ENCODE measurements around the gene FBXO34. TPM values are rescaled to one million over a fixed set of nuclear protein-coding genes. Genes with fewer than 3 reads are reported as not detected.
"Not testable (repeated sequence)": the region's sequence is repeated elsewhere in the genome, so short reads cannot be mapped to it uniquely, and the experiment has no call there.

The FBXO34 gene
- total and polyA plus RNA-seq, 2 experiments from 2014 or later, result 27.5 to 45.9 TPM

DNA sequence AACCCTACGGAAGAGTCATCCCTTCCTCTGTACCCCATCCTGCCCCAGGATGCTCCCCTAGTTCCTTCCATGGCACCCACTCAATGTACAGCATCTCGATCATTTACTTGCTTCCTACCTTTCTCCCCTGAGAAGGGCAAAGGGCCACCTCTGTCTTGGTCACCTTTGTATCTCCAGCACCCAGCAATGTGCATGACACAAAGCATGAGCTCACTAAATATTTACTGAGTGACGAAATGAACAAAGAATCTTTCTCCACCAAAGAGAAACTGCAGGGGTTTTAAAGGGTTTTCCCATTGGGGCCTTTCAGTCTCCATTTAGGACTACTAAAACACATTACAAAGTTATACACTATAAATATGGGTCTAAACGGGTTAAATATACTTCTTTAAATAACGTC, 109.8 kb downstream of the FBXO34 start:
- 80% methylated on average over 5 of the region's 5 CpGs for WGBS (ENCODE audit: low lambda C conversion rate, missing lambda C conversion rate)
- Histone ChIP-seq H3K36me3 (replicated peaks; ENCODE audit: insufficient read depth, low read depth) (no peaks in the 10 kb centered on the region), H3K4me2 (no peak overlapping the region), H4K20me1 (ENCODE audit: insufficient read depth, poor library complexity, severe bottlenecking) (no peaks in the 10 kb centered on the region), H3K27ac (peak overlapping the region; percentile 95), H3K9me3 (ENCODE audit: low read depth) (no peaks in the 10 kb centered on the region), H3K27me3 (no peaks in the 10 kb centered on the region), H3K4me3 (no peak overlapping the region), H2AFZ (no peak overlapping the region), H3K9me2 (replicated peaks; ENCODE audit: insufficient read depth) (no peaks in the 10 kb centered on the region), H3K79me2 (no peaks in the 10 kb centered on the region), H3K4me1 (ENCODE audit: insufficient read depth) (no peaks in the 10 kb centered on the region)
- TF ChIP-seq, protein P1, sequence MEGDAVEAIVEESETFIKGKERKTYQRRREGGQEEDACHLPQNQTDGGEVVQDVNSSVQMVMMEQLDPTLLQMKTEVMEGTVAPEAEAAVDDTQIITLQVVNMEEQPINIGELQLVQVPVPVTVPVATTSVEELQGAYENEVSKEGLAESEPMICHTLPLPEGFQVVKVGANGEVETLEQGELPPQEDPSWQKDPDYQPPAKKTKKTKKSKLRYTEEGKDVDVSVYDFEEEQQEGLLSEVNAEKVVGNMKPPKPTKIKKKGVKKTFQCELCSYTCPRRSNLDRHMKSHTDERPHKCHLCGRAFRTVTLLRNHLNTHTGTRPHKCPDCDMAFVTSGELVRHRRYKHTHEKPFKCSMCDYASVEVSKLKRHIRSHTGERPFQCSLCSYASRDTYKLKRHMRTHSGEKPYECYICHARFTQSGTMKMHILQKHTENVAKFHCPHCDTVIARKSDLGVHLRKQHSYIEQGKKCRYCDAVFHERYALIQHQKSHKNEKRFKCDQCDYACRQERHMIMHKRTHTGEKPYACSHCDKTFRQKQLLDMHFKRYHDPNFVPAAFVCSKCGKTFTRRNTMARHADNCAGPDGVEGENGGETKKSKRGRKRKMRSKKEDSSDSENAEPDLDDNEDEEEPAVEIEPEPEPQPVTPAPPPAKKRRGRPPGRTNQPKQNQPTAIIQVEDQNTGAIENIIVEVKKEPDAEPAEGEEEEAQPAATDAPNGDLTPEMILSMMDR (IDR thresholded peaks at IDR 0.05; ENCODE audit: poor library complexity), result no peak
- TF ChIP-seq EZH2phosphoT487 (IDR thresholded peaks at IDR 0.05; ENCODE audit: low read depth, severe bottlenecking, unreplicated experiment), result no peak
- no peak for TF ChIP-seq EZH2 (IDR thresholded peaks at IDR 0.05; ENCODE audit: borderline replicate concordance)
- DNase-seq (ENCODE audit: low spot score), result peak; percentile 27

DNA sequence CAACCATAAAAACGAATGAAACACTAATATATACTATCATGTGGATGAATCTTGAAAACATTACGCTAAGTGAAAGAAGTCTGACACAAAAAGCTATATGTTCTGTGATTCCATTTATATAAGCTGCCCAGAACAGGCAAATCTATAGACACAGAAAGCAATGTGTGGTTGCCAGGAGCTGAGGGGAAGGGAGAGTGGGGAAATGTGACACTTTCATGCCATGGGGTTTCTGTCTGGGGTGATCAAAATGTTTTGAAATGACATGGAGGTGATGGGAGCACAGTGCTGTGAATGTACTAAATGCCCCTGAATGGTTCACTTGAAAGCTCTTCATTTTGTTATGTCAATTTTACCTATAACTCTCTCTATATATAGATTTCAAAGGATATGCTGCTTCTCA, 110.3 kb downstream of the FBXO34 start:
- no peak for TF ChIP-seq EZH2 (IDR thresholded peaks at IDR 0.05; ENCODE audit: borderline replicate concordance)
- TF ChIP-seq EZH2phosphoT487 (IDR thresholded peaks at IDR 0.05; ENCODE audit: low read depth, severe bottlenecking, unreplicated experiment), result no peak
- TF ChIP-seq, protein P1 (IDR thresholded peaks at IDR 0.05; ENCODE audit: poor library complexity), result no peak
- 78% methylated on average over 2 of the region's 2 CpGs for WGBS (ENCODE audit: low lambda C conversion rate, missing lambda C conversion rate)
- H3K4me3 ChIP-seq, result no peak overlapping the region
- H3K4me1 ChIP-seq (ENCODE audit: insufficient read depth), result no peaks in the 10 kb centered on the region
- H3K36me3 ChIP-seq (replicated peaks; ENCODE audit: insufficient read depth, low read depth), result no peaks in the 10 kb centered on the region
- no peaks in the 10 kb centered on the region for H3K79me2 ChIP-seq
- H3K27me3 ChIP-seq, result no peaks in the 10 kb centered on the region
- H3K9me2 ChIP-seq (replicated peaks; ENCODE audit: insufficient read depth), result no peaks in the 10 kb centered on the region
- no peak overlapping the region for H3K4me2 ChIP-seq
- DNase-seq (ENCODE audit: low spot score), result no peak
- H2AFZ ChIP-seq, result no peak overlapping the region
- peak overlapping the region; percentile 95 for H3K27ac ChIP-seq
- no peaks in the 10 kb centered on the region for H3K9me3 ChIP-seq (ENCODE audit: low read depth)
- H4K20me1 ChIP-seq (ENCODE audit: insufficient read depth, poor library complexity, severe bottlenecking), result no peaks in the 10 kb centered on the region

GRCh38 chr14:55382483-55382882, 111.3 kb downstream of the FBXO34 start:
- no peaks in the 10 kb centered on the region for H3K9me3 ChIP-seq (ENCODE audit: low read depth)
- no peak overlapping the region for H2AFZ ChIP-seq
- no peaks in the 10 kb centered on the region for H4K20me1 ChIP-seq (ENCODE audit: insufficient read depth, poor library complexity, severe bottlenecking)
- no peaks in the 10 kb centered on the region for H3K27me3 ChIP-seq
- TF ChIP-seq, protein P1 (IDR thresholded peaks at IDR 0.05; ENCODE audit: poor library complexity), result no peak
- TF ChIP-seq EZH2phosphoT487 (IDR thresholded peaks at IDR 0.05; ENCODE audit: low read depth, severe bottlenecking, unreplicated experiment), result no peak
- TF ChIP-seq EZH2 (IDR thresholded peaks at IDR 0.05; ENCODE audit: borderline replicate concordance), result no peak
- peak overlapping the region; percentile 95 for H3K27ac ChIP-seq
- no peak overlapping the region for H3K4me3 ChIP-seq
- H3K79me2 ChIP-seq, result no peaks in the 10 kb centered on the region
- 65% methylated on average over 4 of the region's 4 CpGs for WGBS (ENCODE audit: low lambda C conversion rate, missing lambda C conversion rate)
- no peaks in the 10 kb centered on the region for H3K36me3 ChIP-seq (replicated peaks; ENCODE audit: insufficient read depth, low read depth)
- no peak overlapping the region for H3K4me2 ChIP-seq
- no peak for DNase-seq (ENCODE audit: low spot score)
- H3K9me2 ChIP-seq (replicated peaks; ENCODE audit: insufficient read depth), result no peaks in the 10 kb centered on the region
- no peaks in the 10 kb centered on the region for H3K4me1 ChIP-seq (ENCODE audit: insufficient read depth)

DNA sequence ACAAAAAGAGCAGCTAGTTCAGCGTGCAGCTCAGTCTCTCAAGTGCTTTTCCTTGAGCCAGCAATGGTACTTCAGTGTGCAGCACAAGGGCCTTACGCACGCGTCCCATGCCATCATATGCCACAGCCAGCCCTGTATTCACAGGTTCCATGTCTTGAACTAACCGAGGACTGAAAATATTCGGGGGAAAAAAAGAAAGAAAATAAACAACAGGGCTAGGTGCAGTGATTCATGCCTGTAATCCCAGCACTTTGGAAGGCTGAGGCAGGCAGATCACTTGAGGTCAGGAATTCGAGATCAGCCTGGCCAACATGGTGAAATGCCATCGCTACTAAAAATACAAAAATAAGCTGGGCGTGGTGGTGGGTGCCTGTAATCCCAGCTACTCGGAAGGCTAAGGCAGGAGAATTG, 111.8 kb downstream of the FBXO34 start:
- H3K4me2 ChIP-seq; H3K4me3 ChIP-seq; H3K4me1 ChIP-seq (ENCODE audit: insufficient read depth); H3K27me3 ChIP-seq; H3K9me3 ChIP-seq (ENCODE audit: low read depth); H2AFZ ChIP-seq; DNase-seq (ENCODE audit: low spot score); H3K79me2 ChIP-seq; H3K9me2 ChIP-seq (replicated peaks; ENCODE audit: insufficient read depth); H3K36me3 ChIP-seq (replicated peaks; ENCODE audit: insufficient read depth, low read depth); H4K20me1 ChIP-seq (ENCODE audit: insufficient read depth, poor library complexity, severe bottlenecking): not testable (repeated sequence)
- H3K27ac ChIP-seq, result peak overlapping the region; percentile 95
- WGBS (ENCODE audit: low lambda C conversion rate, missing lambda C conversion rate), result 87% methylated on average over 10 of the region's 10 CpGs

All from hepatocyte (in vitro differentiated cells).